K562 (cell line): ENCODE results near the gene WDR90. TPM values are rescaled to one million over a fixed set of nuclear protein-coding genes. Genes with fewer than 3 reads are reported as not detected.

Experiments used
- ATAC-seq: fragments of 200-7000 bp; cut with Tn5 transposase; 3 replicates; pipeline ENCODE4 v1.9.1; 2020; ENCODE audit warnings: moderate library complexity
- BruUV-seq: library from RNA; stranded (reverse); fragments of 400-500 nt; replicated peaks from 2 replicates; lab custom pipeline; 2021; lab: Mats Ljungman, UMichigan
- CTCF ChIA-PET: fragments of 300-600 bp; formaldehyde crosslinking; extraction: SDS; loops from one replicate; lab custom pipeline; 2021; ENCODE audit warnings: low intra/inter-chr PET ratio; lab: Yijun Ruan, JAX
- POLR2A ChIA-PET: fragments of 300-600, 350-650 bp; sonication (Branson Sonifier 250); formaldehyde crosslinking; extraction: SDS; loops from one replicate; lab custom pipeline; 2021; ENCODE audit warnings: antibody characterized with exemption, inconsistent platforms; lab: Yijun Ruan, JAX
- DNase-seq, 4 experiments: peaks; one replicate each; pipeline versions ENCODE4 v3.0.0 to v3.0.0-alpha.2; 2011 to 2018; ENCODE audit warnings: low spot score in 3 of 4, mixed read lengths in 3 of 4; ENCODE audit errors: extremely low read depth in 1 of 4
- FAIRE-seq: peaks from 2 replicates; lab custom pipeline; 2011; peaks lifted over from hg19 to GRCh38; lab: Jason Lieb, UNC
- H2AFZ ChIP-seq: 2 replicates; pipeline ENCODE4 v1.6.0; 2011; ENCODE audit warnings: low read depth, low read length, control low read depth, inconsistent platforms
- H3K27ac ChIP-seq: fragments of 200-600 bp; 3 replicates; pipeline ENCODE4 v1.8.0; 2011; ENCODE audit warnings: low read depth, mild to moderate bottlenecking, control low read depth, inconsistent platforms, low read length, moderate library complexity, mixed read lengths; ENCODE audit errors: extremely low read depth
- H3K27me3 ChIP-seq, 2 experiments: fragments of 300-600 bp in 1 of 2; 2 replicates in 1 of 2; 3 replicates in 1 of 2; pipeline versions ENCODE4 v1.6.0 to v1.8.0; 2011; ENCODE audit warnings: inconsistent platforms in 2 of 2, low read length in 2 of 2, mild to moderate bottlenecking in 1 of 2, mixed read lengths in 1 of 2, moderate library complexity in 1 of 2; ENCODE audit not compliant: control insufficient read depth in 2 of 2, insufficient read depth in 2 of 2
- H3K36me3 ChIP-seq: fragments of 300-600 bp; 3 replicates; pipeline ENCODE4 v1.8.0; 2011; ENCODE audit warnings: mild to moderate bottlenecking, low read length, inconsistent platforms; ENCODE audit not compliant: control insufficient read depth, insufficient read depth
- H3K4me1 ChIP-seq, 2 experiments: fragments of 200-600 bp in 1 of 2; replicated peaks in 1 of 2; 2 replicates in 1 of 2; 3 replicates in 1 of 2; pipeline versions ENCODE4 v1.5.1 to v1.8.0; 2011; ENCODE audit warnings: inconsistent platforms in 2 of 2, low read length in 2 of 2, mild to moderate bottlenecking in 1 of 2, mixed read lengths in 1 of 2, moderate library complexity in 1 of 2; ENCODE audit not compliant: control insufficient read depth in 2 of 2, insufficient read depth in 2 of 2
- H3K4me2 ChIP-seq: 2 replicates; pipeline ENCODE4 v1.6.1; 2011; ENCODE audit warnings: low read length, control low read depth, inconsistent platforms, mixed read lengths; ENCODE audit not compliant: insufficient read depth
- H3K4me3 ChIP-seq: fragments of 200-600 bp; sonication (generic), shearing (Covaris generic); 2 replicates; pipeline ENCODE4 v1.5.1; 2016; ENCODE audit warnings: control low read depth, inconsistent platforms
- H3K79me2 ChIP-seq: fragments of 200-600 bp; 3 replicates; pipeline ENCODE4 v1.8.0; 2011; ENCODE audit warnings: low read length, inconsistent platforms; ENCODE audit not compliant: control insufficient read depth, insufficient read depth
- H3K9ac ChIP-seq, 2 experiments: 2 replicates each; pipeline versions ENCODE4 v1.6.0 to v1.6.1; 2011; ENCODE audit warnings: low read depth in 2 of 2, low read length in 2 of 2, control low read depth in 1 of 2, inconsistent platforms in 1 of 2, mild to moderate bottlenecking in 1 of 2, mixed read lengths in 1 of 2; ENCODE audit not compliant: insufficient read depth in 1 of 2
- H3K9me1 ChIP-seq: one replicate; pipeline ENCODE4 v1.6.0; 2011; ENCODE audit warnings: inconsistent platforms, mild to moderate bottlenecking, low read length, moderate library complexity; ENCODE audit not compliant: control insufficient read depth, insufficient read depth
- H3K9me3 ChIP-seq: replicated peaks from 2 replicates; pipeline ENCODE4 v1.5.1; 2011; ENCODE audit warnings: low read depth, low read length, inconsistent platforms; ENCODE audit not compliant: control insufficient read depth, insufficient read depth
- H4K20me1 ChIP-seq: replicated peaks from 2 replicates; pipeline ENCODE4 v1.6.1; 2011; ENCODE audit warnings: low read length, inconsistent platforms, mixed read lengths; ENCODE audit not compliant: control insufficient read depth, insufficient read depth
- CBX1 ChIP-seq: sonication (generic); IDR thresholded peaks from 2 replicates; pipeline ENCODE4 v1.6.1; 2016; ENCODE audit warnings: antibody characterized with exemption, low read depth, mild to moderate bottlenecking
- CREB3L1 ChIP-seq: fragments of 450-650 bp; IDR thresholded peaks from 2 replicates; pipeline ENCODE4 v1.6.1; 2014; ENCODE audit warnings: low read depth, mild to moderate bottlenecking, moderate library complexity, borderline replicate concordance
- DLX4 ChIP-seq: fragments of 250-450 bp; sonication (Bioruptor Pico); IDR thresholded peaks from 2 replicates; pipeline ENCODE4 v1.6.1; 2021; ENCODE audit warnings: mild to moderate bottlenecking
- FOXA1 ChIP-seq: fragments of 450-650 bp; IDR thresholded peaks from 2 replicates; pipeline ENCODE4 v1.6.1; 2016; ENCODE audit warnings: mild to moderate bottlenecking, borderline replicate concordance
- GTF2B ChIP-seq: IDR thresholded peaks from 2 replicates; pipeline ENCODE4 v1.6.1; 2011; ENCODE audit not compliant: insufficient read length; ENCODE audit errors: extremely low read depth
- HNRNPH1 ChIP-seq: fragments of 200-400 bp; formaldehyde crosslinking; optimal IDR thresholded peaks from 2 replicates; pipeline ENCODE3; 2017; ENCODE audit warnings: low read depth, mild to moderate bottlenecking, low read length, moderate library complexity
- KDM1A ChIP-seq, 2 experiments: fragments of 450-650 bp; IDR thresholded peaks; 2 replicates each; pipeline ENCODE4 v1.6.1; 2016; ENCODE audit warnings: mild to moderate bottlenecking in 2 of 2
- PHF20 ChIP-seq: fragments of 450-650 bp; IDR thresholded peaks from 2 replicates; pipeline ENCODE4 v1.6.1; 2018; ENCODE audit not compliant: partially characterized antibody
- SETDB1 ChIP-seq: IDR thresholded peaks from one replicate; pipeline ENCODE4 v1.6.1; 2012; ENCODE audit warnings: low read length, control low read depth, inconsistent platforms
- SRF ChIP-seq, 2 experiments: fragments of 250-450, 450-650 bp in 1 of 2; sonication (Bioruptor Pico) in 1 of 2; sonication (generic) in 1 of 2; formaldehyde crosslinking; IDR thresholded peaks; 2 replicates each; pipeline versions ENCODE4 v1.5.0 to v1.5.1; 2020 to 2022; ENCODE audit warnings: mild to moderate bottlenecking in 1 of 2, missing genetic modification reagents in 1 of 2
- THRAP3 ChIP-seq: fragments of 450-650 bp; IDR thresholded peaks from 2 replicates; pipeline ENCODE4 v1.6.1; 2016; ENCODE audit warnings: mild to moderate bottlenecking, inconsistent platforms, borderline replicate concordance
- ZNF280A ChIP-seq: fragments of 450-650 bp; IDR thresholded peaks from 2 replicates; pipeline ENCODE4 v1.6.1; 2018; ENCODE audit warnings: mild to moderate bottlenecking, low read depth; ENCODE audit not compliant: partially characterized antibody
- ZNF311 ChIP-seq: fragments of 250-450 bp; sonication (Bioruptor Pico); IDR thresholded peaks from 2 replicates; pipeline ENCODE4 v1.4.0; 2020; ENCODE audit warnings: mild to moderate bottlenecking, moderate library complexity
- ZNF655 ChIP-seq: fragments of 250-450 bp; sonication (Bioruptor Pico); IDR thresholded peaks from 2 replicates; pipeline ENCODE4 v1.5.0; 2021
- ZNF778 ChIP-seq: fragments of 450-650 bp; formaldehyde crosslinking; IDR thresholded peaks from 2 replicates; pipeline ENCODE4 v1.4.0; 2020; ENCODE audit warnings: mild to moderate bottlenecking, moderate library complexity
- WGBS: fragments of 100-300 bp; shearing (Covaris generic); methylation state at CpG from one replicate; pipeline ENCODE4 v1.1.6; 2016; ENCODE audit warnings: low coverage, mixed read lengths; ENCODE audit not compliant: insufficient coverage; ENCODE audit errors: missing lambda C conversion rate; 5-methylcytosine and 5-hydroxymethylcytosine counted together
- in situ Hi-C: fragments of 300-500 bp; cut with MboI; formaldehyde crosslinking; loops from 4 replicates; pipeline ENCODE4 v1.15.0; 2018; ENCODE audit warnings: inconsistent platforms, mixed read lengths
- intact Hi-C: fragments of 100-400 bp; cut with micrococcal nuclease; formaldehyde crosslinking; loops from 2 replicates; pipeline ENCODE4 v1.14.2; 2022
- polyA plus RNA-seq, 8 experiments: library from polyadenylated mRNA; depleted of rRNA in 4 of 8; stranded (reverse) in 5 of 8; unstranded in 3 of 8; fragments of >200 nt; fragmentation: Nextera tagmentation in 2 of 8; fragmentation: Illumina TruSeq in 1 of 8; extraction: Ambion mirVana in 2 of 8; extraction: Trizol in 1 of 8; gene quantifications; 2 replicates each; pipeline versions ENCODE4 v1.2.1 to v1.2.3, GENCODE V29; 2011 to 2014; ENCODE audit warnings: inconsistent platforms in 1 of 8, missing spikeins in 1 of 8
- total RNA-seq, 7 experiments: library from RNA; depleted of rRNA in 6 of 7; stranded (reverse); fragments of >200 nt in 6 of 7; fragmentation: Illumina TruSeq in 2 of 7; extraction: Trizol in 2 of 7; gene quantifications; 2 replicates each; pipeline versions ENCODE4 v1.2.1 to v1.2.3, GENCODE V29; 2011 to 2021; ENCODE audit warnings: low replicate concordance in 1 of 7
- TF ChIP-seq, protein P1 (sequence below), 3 experiments: IDR thresholded peaks in 2 of 3; conservative IDR thresholded peaks in 1 of 3; 2 replicates each; pipeline ENCODE4 v1.5.1; 2011 to 2012; ENCODE audit warnings: low read length in 3 of 3, mild to moderate bottlenecking in 3 of 3, control low read depth in 2 of 3, improper control_type of control experiment in 1 of 3, inconsistent platforms in 1 of 3, low read depth in 1 of 3, mixed read lengths in 1 of 3, moderate library complexity in 1 of 3; ENCODE audit not compliant: insufficient read depth in 2 of 3

Gene WDR90
- total and polyA plus RNA-seq, 9 of the 15 experiments (the other 6 are each of a cell fraction or from before 2014, with no cell fraction given) = 0.44 to 12.6 (median 3.3) TPM

DNA sequence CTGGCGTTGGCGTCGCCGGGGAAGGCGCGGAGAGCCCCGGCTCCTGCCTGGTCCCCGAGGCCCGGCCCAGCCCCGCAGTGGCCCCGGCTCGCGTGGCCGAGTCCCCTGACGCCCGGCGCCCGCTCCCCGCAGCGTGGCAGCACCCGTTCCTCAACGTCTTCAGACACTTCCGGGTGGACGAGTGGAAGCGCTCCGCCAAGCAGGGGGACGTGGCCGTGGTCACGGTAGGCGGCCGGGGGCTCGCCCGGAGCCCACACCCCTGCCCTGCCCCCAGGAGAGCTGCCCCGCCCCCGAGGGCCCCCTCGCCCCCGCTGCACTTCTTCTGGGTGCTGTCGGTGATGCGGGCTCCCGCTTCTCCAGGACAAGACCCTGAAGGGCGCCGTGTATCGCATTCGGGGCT lies 466 bp downstream of the WDR90 start:
- Histone ChIP-seq H3K27ac (no peak overlapping the region), H3K9ac (no peak overlapping the region), H4K20me1 (no peaks in the 10 kb centered on the region), H3K79me2 (peaks cover 16% of the 10 kb centered on the region), H3K4me3 (no peak overlapping the region), H3K4me1 (peaks cover 0 to 87% of the 10 kb centered on the region in 2 experiments; a peak in 2 of 5 replicates), H3K9me1 (no peaks in the 10 kb centered on the region), H3K27me3 (no peaks in the 10 kb centered on the region), H3K36me3 (peaks cover 35% of the 10 kb centered on the region; the same call in 2 of the 3 replicates), H3K9me3 (no peaks in the 10 kb centered on the region), H3K4me2 (no peak overlapping the region), H2AFZ (no peak overlapping the region)
- intact Hi-C loops (no loop called here), in situ Hi-C loops (no loop called here)
- FAIRE-seq (no peak), DNase-seq (no peak), ATAC-seq (no peak)
- ChIA-PET POLR2A (interaction anchor here (0.6 to 1.7 kb wide), 2 partner anchors 9 to 10 kb away, joined by 4 to 6 read pairs; no protein-coding TSS in a partner anchor), CTCF (no interaction called here)
- 88% methylated on average over 5 of the region's 44 CpGs for WGBS
- no TSS peak for BruUV-seq
- TF ChIP-seq ZNF655 (CRISPR knock-in tag) (no peak), GTF2B (no peak), THRAP3 (no peak), SRF (CRISPR knock-in tag; IDR thresholded peaks at IDR 0.05) (no peak), HNRNPH1 (no peak), DLX4 (CRISPR knock-in tag) (no peak), CBX1 (no peak), ZNF311 (CRISPR knock-in tag) (no peak), KDM1A (IDR thresholded peaks at IDR 0.05) (no peak), CREB3L1 (no peak), ZNF280A (no peak), ZNF778 (CRISPR knock-in tag) (no peak), FOXA1 (no peak), SETDB1 (no peak), PHF20 (no peak)
- TF ChIP-seq, protein P1, sequence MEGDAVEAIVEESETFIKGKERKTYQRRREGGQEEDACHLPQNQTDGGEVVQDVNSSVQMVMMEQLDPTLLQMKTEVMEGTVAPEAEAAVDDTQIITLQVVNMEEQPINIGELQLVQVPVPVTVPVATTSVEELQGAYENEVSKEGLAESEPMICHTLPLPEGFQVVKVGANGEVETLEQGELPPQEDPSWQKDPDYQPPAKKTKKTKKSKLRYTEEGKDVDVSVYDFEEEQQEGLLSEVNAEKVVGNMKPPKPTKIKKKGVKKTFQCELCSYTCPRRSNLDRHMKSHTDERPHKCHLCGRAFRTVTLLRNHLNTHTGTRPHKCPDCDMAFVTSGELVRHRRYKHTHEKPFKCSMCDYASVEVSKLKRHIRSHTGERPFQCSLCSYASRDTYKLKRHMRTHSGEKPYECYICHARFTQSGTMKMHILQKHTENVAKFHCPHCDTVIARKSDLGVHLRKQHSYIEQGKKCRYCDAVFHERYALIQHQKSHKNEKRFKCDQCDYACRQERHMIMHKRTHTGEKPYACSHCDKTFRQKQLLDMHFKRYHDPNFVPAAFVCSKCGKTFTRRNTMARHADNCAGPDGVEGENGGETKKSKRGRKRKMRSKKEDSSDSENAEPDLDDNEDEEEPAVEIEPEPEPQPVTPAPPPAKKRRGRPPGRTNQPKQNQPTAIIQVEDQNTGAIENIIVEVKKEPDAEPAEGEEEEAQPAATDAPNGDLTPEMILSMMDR (IDR thresholded peaks at IDR 0.05 in 2 of 3, conservative IDR thresholded peaks at IDR 0.05 in 1 of 3; ENCODE audit: insufficient read depth in 2 of 3, low read depth in 1 of 3, low read length in 3 of 3) = no peak
